Activated naive CD4-positive, alpha-beta T cell (primary cell): ENCODE data around the gene GVQW3.

Source experiments
- DNase-seq, 4 experiments: peaks; one replicate each; lab custom pipeline; 2025; lab: John Stamatoyannopoulos, UW

The GVQW3 gene

GRCh38 chr11:76380977-76381719 lies at the start of gene GVQW3, which contains the start of gene THAP12:
GVQW3 (plus strand) TSS chr11:76381323; CDS start chr11:76381829, 506 bp downstream.
THAP12 (minus strand) TSS chr11:76381132; CDS start chr11:76380836, 296 bp downstream.
- DNase-seq, result peak; percentile 93 to 97 (median 94)

GRCh38 chr11:76334826-76335389 lies 46.2 kb upstream of the GVQW3 start:
- DNase-seq, result no peak

- no peak for DNase-seq
Observed at GRCh38 chr11:76335842-76336241, 45.3 kb upstream of the GVQW3 start.

GRCh38 chr11:76336597-76336996 lies 44.5 kb upstream of the GVQW3 start:
- no peak for DNase-seq

GRCh38 chr11:76337469-76337868 lies 43.7 kb upstream of the GVQW3 start:
- DNase-seq, result no peak

GRCh38 chr11:76337923-76338322 lies 43.2 kb upstream of the GVQW3 start:
- no peak for DNase-seq

- DNase-seq, result no peak
Observed at GRCh38 chr11:76339221-76339620, 41.9 kb upstream of the GVQW3 start.

- no peak for DNase-seq
Observed at GRCh38 chr11:76347466-76347865, 33.7 kb upstream of the GVQW3 start.

GRCh38 chr11:76348348-76348747 lies 32.8 kb upstream of the GVQW3 start:
- DNase-seq, result no peak

- DNase-seq, result no peak
Observed at GRCh38 chr11:76355172-76355571, 26.0 kb upstream of the GVQW3 start.

- DNase-seq, result no peak
Observed at GRCh38 chr11:76361374-76361773, 19.7 kb upstream of the GVQW3 start.

- no peak for DNase-seq
Observed at GRCh38 chr11:76361776-76362175, 19.3 kb upstream of the GVQW3 start.

- DNase-seq, result no peak
Observed at GRCh38 chr11:76362716-76363115, 18.4 kb upstream of the GVQW3 start.

- DNase-seq, result no peak
Observed at GRCh38 chr11:76365038-76365679, 16.0 kb upstream of the GVQW3 start.

- DNase-seq, result no peak
Observed at GRCh38 chr11:76368490-76368889, 12.6 kb upstream of the GVQW3 start.

GRCh38 chr11:76369406-76369805 lies 11.7 kb upstream of the GVQW3 start:
- DNase-seq, result no peak

- no peak for DNase-seq
Observed at GRCh38 chr11:76371170-76371569, 10.0 kb upstream of the GVQW3 start.

GRCh38 chr11:76376746-76377558 lies 4.2 kb upstream of the GVQW3 start:
- no peak for DNase-seq

- no peak for DNase-seq
Observed at GRCh38 chr11:76379807-76380158, 1.3 kb upstream of the GVQW3 start.

GRCh38 chr11:76380159-76380976 lies 755 bp upstream of the GVQW3 start:
- peak; percentile 9 to 60 (median 24) for DNase-seq

- no peak for DNase-seq
Observed at GRCh38 chr11:76382209-76382608, 1.1 kb downstream of the GVQW3 start.

GRCh38 chr11:76385903-76386302 lies 4.8 kb downstream of the GVQW3 start:
- DNase-seq, result no peak
